GM18511 (cell line): ENCODE measurements around the gene USP2.

Source experiments
- ATAC-seq: cut with Tn5 transposase; IDR thresholded peaks from one replicate; pipeline ENCODE4 v1.9.1; 2021; ENCODE audit warnings: mild to moderate bottlenecking, moderate library complexity; ENCODE audit not compliant: unreplicated experiment

Gene USP2

DNA sequence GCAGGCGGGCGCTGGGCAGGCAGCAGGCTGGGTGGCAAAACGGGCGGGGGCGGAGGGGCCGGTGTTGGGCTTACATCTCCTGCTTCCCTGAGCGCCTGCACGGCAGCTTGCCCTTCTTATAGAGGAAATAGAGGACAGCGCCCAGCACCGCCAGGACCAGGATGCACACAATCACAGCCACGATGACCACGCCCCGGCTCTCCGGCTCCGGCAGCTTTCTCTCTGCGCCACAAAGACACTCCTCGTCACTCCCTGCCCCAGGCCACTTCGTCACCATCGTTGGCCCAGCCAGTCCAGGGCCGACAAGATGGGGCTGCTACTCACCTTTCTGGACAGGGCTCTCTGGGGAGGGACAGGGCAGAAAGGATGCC lies 70.8 kb downstream of the USP2 start:
- ATAC-seq: no peak

DNA sequence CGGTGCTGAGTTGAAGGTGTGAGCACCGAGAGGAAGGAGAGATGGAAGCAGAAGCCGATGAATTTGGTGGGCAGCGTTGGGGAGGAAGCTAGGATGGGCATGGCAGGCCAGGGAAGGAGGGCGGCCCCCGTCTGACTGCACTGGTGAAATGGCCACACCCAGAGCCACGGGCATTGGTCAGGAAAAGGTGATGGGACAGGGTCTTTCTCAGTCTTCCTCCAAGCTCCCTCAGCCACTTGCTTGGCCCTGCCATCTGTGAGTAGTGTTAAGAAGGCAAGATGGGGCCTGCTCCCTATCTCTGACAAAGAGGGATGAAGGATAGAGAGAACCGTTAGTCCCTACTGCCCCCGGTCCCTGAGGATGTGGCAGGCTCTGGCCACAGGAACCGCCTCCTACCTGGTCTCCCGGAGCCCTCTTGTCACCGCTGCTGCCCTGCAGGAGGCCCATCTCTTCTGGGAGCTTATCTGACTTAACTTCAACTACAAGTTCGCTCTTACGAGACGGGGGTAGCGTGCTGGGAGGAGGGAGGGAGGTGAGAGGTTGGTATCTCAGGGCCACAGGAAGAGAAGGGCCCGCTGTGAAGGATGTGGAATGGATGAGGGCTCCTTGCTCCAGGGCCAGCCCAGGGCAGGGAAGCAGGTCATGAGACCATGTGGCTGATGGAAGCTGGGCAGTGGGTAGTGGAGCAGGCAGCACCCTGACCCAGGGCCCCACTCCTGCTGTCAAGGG lies 71.4 kb downstream of the USP2 start:
- ATAC-seq: no peak

DNA sequence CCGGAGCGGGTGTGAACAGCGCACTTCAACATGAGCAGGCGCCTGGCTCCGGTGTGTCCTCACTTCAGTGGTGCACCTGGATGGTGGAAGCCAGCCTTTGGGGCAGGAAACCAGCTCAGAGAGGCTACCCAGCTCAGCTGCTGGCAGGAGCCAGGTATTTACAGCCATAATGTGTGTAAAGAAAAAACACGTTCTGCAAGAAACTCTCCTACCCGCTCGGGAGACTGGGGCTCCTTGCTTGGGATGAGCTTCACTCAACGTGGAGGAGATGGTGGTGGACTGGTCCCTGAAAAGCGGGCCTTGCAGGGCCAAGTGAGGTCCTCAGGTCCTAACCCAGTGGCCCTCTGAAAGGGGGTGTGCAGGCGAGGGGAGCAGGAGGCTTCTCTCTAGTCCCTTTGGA lies 72.1 kb downstream of the USP2 start:
- ATAC-seq: no peak

DNA sequence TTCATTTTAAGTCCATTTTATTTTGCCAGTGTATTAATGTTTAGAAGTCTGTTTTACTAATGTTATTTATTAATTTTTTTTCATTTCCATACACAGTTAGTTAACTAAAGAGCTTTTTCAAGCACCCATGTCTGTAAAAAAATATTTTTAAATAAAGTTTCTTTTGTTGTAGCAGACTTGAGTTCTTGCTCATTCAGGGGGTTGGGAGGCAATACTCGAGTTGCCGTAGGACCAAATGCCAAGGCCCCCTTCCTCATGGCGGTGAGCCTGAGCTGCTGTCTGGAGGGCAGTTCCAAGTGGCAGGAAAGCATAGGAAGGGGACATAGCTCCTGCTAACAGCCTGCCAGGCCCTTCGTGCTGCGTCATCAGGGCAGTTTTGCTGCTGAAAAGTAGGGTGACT lies 73.5 kb downstream of the USP2 start:
- ATAC-seq: no peak

DNA sequence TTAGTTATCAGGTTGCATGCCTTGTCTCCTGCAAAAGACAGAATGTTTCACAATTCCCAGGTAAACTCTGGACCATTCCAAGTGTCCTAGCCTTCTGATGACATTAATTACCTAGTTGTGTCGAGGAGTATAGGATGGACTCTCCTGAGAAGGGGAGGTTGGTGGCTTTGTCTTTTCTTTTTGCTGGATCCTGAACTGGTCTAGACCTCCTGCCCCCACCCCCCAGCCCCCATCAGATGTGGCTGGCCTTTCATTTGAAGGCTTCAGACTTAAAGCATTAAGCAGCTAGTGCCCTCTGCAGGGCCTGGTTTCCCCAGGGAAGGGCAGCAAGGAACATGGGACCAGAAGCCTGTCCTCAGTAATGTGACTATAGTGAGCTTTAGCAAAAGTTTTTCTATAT lies 74.3 kb downstream of the USP2 start:
- no peak for ATAC-seq

DNA sequence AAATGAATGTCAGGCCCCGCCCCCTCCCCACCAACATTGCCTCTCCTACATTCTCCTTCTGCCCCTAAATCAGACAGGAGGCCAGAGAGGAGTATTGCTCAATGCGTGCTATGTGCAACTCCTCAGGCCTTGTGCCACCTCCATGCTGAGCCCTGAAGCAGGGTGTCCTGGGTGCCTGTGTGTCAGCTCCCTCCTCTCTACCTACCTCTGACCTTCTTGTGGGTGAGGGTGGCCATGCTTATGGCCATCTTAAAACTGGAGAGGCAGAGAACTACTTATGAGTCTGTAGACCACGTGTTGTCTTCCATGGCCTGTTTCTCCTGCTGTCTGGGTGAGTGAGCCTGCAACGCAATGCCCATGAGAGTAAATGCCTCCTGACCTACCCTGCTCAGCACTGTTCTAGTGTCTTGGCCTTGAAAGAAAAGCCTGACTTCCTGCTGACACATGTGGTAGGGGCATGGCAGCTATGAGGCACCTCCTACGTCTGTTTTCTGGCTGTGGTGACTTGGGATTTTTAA lies 75.1 kb downstream of the USP2 start:
- ATAC-seq: no peak

DNA sequence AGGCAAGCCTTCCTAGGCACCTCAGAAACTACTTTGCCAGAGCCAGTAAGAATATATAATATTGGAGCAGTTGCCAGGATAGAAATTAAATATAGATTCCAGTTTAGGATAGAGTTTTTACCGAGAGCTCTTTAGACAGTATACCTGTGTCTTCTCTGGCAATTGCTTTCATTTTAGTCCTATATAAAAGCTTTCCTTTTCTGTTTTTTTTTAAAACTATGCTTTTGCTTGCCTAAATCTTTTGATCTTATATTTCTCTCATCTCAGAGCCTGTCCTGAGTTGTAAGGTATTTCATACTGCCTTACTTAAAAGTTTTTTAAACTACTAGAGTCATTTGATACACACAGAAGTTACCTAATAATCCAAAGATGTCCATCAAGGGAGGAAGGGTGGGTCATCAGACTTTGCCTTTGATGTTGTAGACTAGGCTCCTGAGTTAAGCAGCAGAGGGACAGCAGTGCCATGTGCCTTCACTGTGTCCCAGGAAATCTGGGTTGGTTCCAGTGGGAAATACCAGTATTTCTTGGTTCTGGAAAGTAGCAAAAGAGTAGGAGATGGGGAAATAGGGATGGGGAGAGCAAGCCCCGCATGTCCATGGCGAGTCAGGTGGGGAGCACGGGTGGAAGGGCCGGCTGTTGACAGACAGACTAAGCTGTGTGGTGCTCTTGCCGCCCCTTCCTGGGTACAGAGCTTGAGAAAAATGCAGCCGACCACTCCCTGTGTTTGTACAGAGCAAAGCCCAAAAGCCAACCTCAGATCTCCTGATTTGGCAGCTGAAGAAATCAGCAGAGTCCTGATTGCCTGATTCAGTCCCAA lies 75.7 kb downstream of the USP2 start:
- ATAC-seq: no peak
